SK-N-MC (cell line): Measurements from ENCODE around the gene UTF1.

Experiments used
- DNase-seq: peaks from one replicate; pipeline ENCODE4 v3.0.0-alpha.2; 2011; ENCODE audit warnings: low read depth, low spot score
- H3K27ac ChIP-seq: fragments of 200-600 bp; sonication (generic); 2 replicates; pipeline ENCODE4 v1.5.1; 2016; ENCODE audit warnings: mixed run types
- H3K36me3 ChIP-seq: fragments of 200-600 bp; sonication (generic); 2 replicates; pipeline ENCODE4 v1.6.1; 2017; ENCODE audit warnings: antibody characterized with exemption, low read length, mixed read lengths; ENCODE audit not compliant: insufficient read depth
- H3K4me3 ChIP-seq: fragments of 200-600 bp; sonication (generic); 2 replicates; pipeline ENCODE4 v1.5.1; 2016
- H3K9ac ChIP-seq: fragments of 200-600 bp; sonication (generic); 2 replicates; pipeline ENCODE4 v1.8.0; 2017; ENCODE audit warnings: mixed run types, mixed read lengths; ENCODE audit not compliant: insufficient read length
- H3K9me3 ChIP-seq: fragments of 200-600 bp; sonication (generic); 2 replicates; pipeline ENCODE4 v1.6.1; 2017; ENCODE audit warnings: low read depth, mild to moderate bottlenecking, antibody characterized with exemption, low read length, moderate library complexity, mixed read lengths
- EZH2 ChIP-seq: fragments of 200-600 bp; sonication (generic); IDR thresholded peaks from one replicate; pipeline ENCODE4 v1.6.1; 2017; ENCODE audit warnings: antibody characterized with exemption
- FOXP2 ChIP-seq: optimal IDR thresholded peaks from 2 replicates; pipeline ENCODE3; 2011; ENCODE audit warnings: mild to moderate bottlenecking, moderate library complexity; ENCODE audit not compliant: insufficient read depth; ENCODE audit errors: extremely low read length, control extremely low read depth
- POLR2AphosphoS5 ChIP-seq: IDR thresholded peaks from 2 replicates; pipeline ENCODE4 v1.6.1; 2012; ENCODE audit warnings: mild to moderate bottlenecking, low read depth, low read length, borderline replicate concordance

Gene UTF1

DNA sequence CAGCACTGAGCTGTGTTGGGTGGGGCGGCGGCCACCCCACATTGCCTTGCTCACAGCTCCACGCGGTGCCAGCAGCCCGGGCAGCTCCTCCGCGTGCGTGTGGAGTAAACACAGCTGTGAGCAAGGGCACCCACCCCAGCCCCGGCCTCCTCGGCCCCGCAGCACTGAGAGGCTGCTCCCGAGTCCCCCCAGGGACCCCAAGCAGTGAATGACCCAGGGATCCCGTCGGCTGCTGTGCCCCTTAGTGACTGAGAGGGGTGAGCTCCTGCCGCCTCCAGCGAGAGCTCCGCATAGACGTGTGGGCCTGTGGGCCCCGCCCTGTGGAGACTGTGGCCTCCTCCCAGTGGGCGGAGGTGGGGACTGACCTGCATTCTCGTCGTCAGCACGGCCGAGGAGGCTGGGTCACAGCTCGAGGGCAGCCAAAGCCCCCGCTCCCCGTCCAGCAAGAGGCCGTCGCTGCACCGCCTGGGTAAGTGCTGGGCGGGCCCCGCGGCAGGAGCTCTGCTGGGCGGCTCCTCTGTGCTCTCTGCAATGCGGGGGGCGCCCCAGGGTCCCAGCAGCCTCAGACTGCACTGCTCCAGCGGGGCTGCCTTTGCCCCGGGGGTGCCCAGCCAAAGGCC is 29.9 kb upstream of the UTF1 start:
- TF ChIP-seq EZH2 (no peak), FOXP2 (no peak), POLR2AphosphoS5 (no peak)
- Histone ChIP-seq H3K27ac (no peak overlapping the region), H3K4me3 (no peak overlapping the region), H3K9ac (no peak overlapping the region), H3K9me3 (no peaks in the 10 kb centered on the region), H3K36me3 (no peaks in the 10 kb centered on the region)
- DNase-seq, result no peak

DNA sequence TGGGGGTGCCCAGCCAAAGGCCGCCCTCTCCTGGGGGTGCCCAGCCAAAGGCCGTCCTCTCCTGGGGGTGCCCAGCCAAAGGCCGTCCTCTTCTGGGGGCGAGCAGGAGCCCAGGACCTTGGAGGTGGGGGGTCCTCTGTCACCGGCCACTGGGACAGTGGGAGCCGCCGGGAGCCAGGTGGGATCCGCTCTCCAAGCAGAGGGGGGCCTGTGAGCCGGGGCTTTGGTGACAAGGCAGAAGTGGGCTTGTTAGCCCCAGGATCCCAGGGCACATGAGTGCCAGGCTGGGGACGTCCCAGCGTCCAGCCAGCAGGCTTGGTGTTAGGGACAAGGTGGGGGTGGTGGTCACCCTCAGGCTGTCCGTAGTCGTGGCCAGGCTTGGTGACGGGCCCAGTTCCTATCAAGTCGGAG is 29.4 kb upstream of the UTF1 start:
- Histone ChIP-seq H3K9me3 (no peaks in the 10 kb centered on the region), H3K36me3 (no peaks in the 10 kb centered on the region), H3K4me3 (no peak overlapping the region), H3K9ac (no peak overlapping the region), H3K27ac (no peak overlapping the region)
- TF ChIP-seq FOXP2 (no peak), POLR2AphosphoS5 (no peak), EZH2 (no peak)
- no peak for DNase-seq

DNA sequence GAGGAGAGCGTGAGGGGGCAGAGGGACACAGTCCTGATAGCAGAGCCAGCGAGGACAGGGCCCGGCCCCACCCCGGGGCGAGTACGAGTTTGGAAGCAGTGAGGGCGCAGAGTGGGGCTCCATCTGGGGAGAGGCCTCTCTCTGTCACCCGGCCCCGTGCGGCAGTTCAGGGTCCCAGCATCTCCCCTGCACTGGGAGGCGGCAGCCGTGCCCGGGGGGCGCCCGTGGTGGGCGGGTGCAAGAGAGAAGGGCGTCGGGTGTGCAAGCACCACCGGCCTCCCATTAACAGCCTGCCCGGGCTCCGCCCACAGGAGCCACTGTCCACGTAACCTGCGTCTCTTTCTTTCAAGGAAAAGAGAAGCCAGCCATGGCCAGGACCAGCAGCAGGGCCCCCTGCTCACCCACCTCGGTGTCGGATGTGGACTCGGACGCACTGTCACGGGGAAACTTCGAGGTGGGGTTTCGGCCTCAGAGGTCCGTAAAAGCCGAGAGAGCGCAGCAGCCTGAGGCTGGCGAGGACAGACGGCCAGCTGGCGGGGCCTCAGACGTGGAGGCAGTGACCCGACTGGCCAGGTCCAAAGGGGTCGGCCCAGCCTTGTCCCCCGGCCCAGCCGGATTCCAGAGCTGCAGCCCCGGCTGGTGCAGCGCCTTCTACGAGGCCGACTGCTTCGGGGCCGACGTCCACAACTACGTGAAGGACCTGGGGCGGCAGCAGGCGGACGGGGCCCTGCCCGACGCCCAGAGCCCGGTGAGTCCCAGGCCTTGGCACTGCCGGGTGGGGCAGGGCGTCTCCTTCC is 28.7 kb upstream of the UTF1 start:
- TF ChIP-seq FOXP2, result no peak
- no peak for TF ChIP-seq POLR2AphosphoS5
- TF ChIP-seq EZH2, result no peak
- no peak for DNase-seq
- Histone ChIP-seq H3K4me3 (no peak overlapping the region), H3K27ac (no peak overlapping the region), H3K9me3 (no peaks in the 10 kb centered on the region), H3K36me3 (no peaks in the 10 kb centered on the region), H3K9ac (no peak overlapping the region)

DNA sequence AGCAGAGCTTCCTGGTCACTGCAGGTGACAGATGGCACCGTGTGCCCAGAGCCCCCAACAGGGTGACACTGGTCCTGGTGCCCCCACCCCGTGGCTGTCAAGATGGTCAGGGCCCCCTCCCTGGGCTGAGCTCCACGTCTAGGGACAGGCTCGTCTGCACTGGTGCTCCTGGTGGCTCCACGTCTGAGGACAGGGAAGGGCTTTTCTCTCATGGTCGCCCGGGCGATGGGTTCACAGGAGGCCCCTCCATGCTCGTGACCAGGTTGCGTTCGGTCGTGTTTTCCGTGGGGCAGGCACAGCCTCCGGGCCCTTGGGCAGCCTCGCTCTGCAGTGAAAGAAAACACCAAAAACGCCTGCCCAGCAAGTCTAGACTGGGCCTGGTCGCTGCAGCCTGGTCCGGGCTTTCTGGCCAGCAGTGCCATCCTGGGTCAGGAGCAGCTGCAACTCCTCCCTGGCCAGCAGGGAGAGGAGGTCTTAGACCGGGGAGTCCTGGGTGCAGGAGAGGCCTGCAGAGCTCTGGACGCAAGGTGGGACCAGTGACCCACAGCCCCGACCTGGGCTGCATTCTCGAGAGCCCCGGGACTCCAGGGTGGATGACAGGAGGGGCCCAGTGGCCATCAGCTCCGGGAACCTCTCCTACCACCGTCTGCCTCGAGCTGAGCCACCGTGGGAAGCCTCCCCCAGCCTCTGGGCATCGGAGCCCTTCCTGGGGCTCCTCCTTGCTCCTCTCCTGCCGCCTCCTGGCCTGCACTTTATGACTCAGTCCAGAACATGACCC is 27.9 kb upstream of the UTF1 start:
- no peak for DNase-seq
- Histone ChIP-seq H3K36me3 (no peaks in the 10 kb centered on the region), H3K4me3 (no peak overlapping the region), H3K27ac (no peak overlapping the region), H3K9me3 (no peaks in the 10 kb centered on the region), H3K9ac (no peak overlapping the region)
- TF ChIP-seq FOXP2 (no peak), EZH2 (no peak), POLR2AphosphoS5 (no peak)

DNA sequence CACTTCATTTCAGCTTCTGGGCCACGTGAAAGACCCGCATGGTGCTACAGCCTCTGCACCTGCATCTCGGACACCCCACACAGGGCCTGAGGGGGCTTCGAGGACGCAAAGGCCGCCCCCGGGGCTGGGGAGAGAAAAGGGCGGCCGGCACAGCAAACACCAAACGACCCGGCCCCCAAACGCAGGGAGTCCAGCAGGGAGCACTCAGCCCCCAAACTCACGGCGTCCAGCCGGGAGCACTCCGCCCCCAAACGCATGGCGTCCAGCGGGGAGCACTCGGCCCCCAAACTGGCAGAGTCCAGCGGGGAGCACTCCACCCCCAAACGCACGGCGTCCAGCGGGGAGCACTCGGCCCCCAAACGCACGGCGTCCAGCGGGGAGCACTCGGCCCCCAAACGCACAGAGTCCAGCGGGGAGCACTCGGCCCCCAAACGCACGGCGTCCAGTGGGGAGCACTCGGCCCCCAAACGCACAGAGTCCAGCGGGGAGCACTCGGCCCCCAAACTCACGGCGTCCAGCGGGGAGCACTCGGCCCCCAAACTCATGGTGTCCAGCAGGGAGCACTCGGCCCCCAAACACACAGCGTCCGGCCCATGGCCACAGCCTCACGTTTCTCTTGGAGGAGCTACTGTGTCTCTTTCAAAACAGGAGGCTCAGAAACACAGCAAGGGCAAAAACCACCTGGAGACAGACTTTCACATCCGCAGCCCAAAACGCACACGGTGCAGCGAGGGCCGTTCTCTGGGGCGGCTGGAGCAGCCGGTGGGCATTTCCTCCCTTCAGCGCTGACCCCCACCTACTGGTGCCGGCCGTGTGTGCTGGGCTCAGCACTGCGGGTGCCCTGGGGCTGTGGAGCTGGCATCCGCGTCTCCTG is 27.0 kb upstream of the UTF1 start:
- no peak overlapping the region for H3K27ac ChIP-seq
- H3K4me3 ChIP-seq, result no peak overlapping the region
- no peaks in the 10 kb centered on the region for H3K36me3 ChIP-seq
- TF ChIP-seq EZH2 (no peak), FOXP2 (no peak), POLR2AphosphoS5 (no peak)
- no peak for DNase-seq
- H3K9me3 ChIP-seq, result no peaks in the 10 kb centered on the region
- no peak overlapping the region for H3K9ac ChIP-seq

DNA sequence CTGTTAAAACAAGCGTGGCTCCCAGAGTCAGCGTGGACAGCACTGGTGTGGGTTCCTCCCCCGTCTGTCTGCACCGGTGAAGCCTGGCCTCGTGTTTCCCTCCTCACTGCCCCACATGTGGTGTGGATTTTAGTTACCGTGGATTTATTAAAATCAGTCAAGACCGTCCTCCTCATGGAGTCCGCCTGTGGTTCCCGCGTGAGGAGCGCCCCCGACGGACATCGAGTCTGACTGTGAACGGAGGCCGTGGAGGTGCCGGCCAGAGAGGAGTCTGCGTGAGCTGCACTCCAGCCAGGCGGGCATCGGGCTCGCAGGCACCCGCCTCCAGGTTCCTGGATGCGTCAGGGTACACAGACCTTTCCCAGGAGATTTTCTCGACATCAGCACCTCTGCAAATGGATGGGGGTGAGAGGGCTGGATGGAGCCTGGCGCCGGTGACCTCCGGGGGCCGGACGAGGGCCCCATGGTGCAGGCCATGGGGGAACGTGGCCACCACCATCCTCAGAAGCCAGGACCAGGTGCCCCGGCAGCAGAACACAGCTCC is 26.3 kb upstream of the UTF1 start:
- Histone ChIP-seq H3K36me3 (no peaks in the 10 kb centered on the region), H3K27ac (no peak overlapping the region), H3K4me3 (no peak overlapping the region), H3K9ac (no peak overlapping the region), H3K9me3 (no peaks in the 10 kb centered on the region)
- no peak for DNase-seq
- TF ChIP-seq FOXP2 (no peak), POLR2AphosphoS5 (no peak), EZH2 (no peak)

DNA sequence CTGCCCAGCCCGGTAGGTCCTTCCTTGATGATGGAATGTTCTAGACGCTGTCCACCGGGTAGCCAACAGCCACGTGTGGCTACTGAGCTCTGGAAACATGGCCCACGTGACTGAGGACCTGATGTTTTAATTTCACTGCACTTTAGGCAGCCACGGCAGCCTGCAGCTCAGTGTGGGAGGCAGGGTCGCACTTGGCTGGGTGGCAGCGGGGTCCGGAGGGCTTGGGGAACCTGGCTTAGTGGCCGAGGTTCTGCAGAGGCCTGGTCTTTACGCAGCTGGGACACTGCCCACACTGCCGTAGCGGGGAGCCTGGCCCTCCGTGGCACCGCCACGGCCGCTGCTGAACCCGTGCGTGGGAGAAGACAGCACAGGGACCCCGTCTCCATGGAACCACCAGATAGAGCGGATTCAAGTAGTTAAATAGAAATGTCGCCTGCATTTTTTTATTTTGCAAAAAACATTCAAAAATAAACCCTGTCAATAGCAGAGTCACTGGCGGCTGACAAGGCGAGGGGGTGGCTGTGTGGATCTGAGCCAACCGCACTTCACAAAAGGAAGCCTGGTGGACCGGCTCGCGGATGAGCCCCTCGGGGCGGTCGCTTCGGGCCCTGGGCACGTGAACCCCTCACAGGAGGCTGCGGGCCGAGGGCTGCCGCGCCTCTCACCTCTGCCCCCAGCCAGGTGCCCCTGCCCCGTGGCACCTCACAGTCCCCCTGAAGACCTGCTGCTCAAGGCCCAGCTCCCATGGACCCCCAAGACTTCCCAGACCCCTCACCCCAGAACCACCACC is 25.6 kb upstream of the UTF1 start:
- TF ChIP-seq FOXP2, result no peak
- TF ChIP-seq EZH2, result no peak
- no peak for TF ChIP-seq POLR2AphosphoS5
- H3K9ac ChIP-seq, result no peak overlapping the region

More for the DNA sequence above, 25.6 kb upstream of the UTF1 start:
- no peak overlapping the region for H3K27ac ChIP-seq
- no peaks in the 10 kb centered on the region for H3K9me3 ChIP-seq
- no peak overlapping the region for H3K4me3 ChIP-seq
- H3K36me3 ChIP-seq, result no peaks in the 10 kb centered on the region
- no peak for DNase-seq
